HepG2 (cell line): ENCODE results near the gene SMIM43. TPM values are rescaled to one million over a fixed set of nuclear protein-coding genes. Genes with fewer than 3 reads are reported as not detected.

Experiments used
- HNRNPH1 ChIP-seq: fragments of 200-400 bp; formaldehyde crosslinking; optimal IDR thresholded peaks from 2 replicates; pipeline ENCODE3; 2017; ENCODE audit warnings: mild to moderate bottlenecking, low read depth, low read length
- POGZ ChIP-seq: sonication (generic); formaldehyde crosslinking; IDR thresholded peaks from 2 replicates; pipeline ENCODE4 v1.4.0; 2020; ENCODE audit warnings: mild to moderate bottlenecking, missing genetic modification reagents
- TBX3 ChIP-seq: fragments of 450-650 bp; IDR thresholded peaks from 2 replicates; pipeline ENCODE4 v1.6.1; 2017; ENCODE audit warnings: antibody characterized with exemption, mild to moderate bottlenecking, inconsistent platforms, borderline replicate concordance
- ZNF317 ChIP-seq: sonication (generic); formaldehyde crosslinking; IDR thresholded peaks from 2 replicates; pipeline ENCODE4 v1.5.0; 2020; ENCODE audit warnings: mild to moderate bottlenecking, missing genetic modification reagents
- ZNF552 ChIP-seq: sonication (generic); formaldehyde crosslinking; IDR thresholded peaks from 2 replicates; pipeline ENCODE4 v1.9.0; 2022; ENCODE audit warnings: missing genetic modification reagents, mild to moderate bottlenecking, borderline replicate concordance
- ZNF709 ChIP-seq: sonication (generic); formaldehyde crosslinking; IDR thresholded peaks from 2 replicates; pipeline ENCODE4 v1.5.0; 2020; ENCODE audit warnings: mild to moderate bottlenecking, missing genetic modification reagents
- polyA plus RNA-seq, 8 experiments: library from polyadenylated mRNA; depleted of rRNA in 3 of 8; stranded (reverse) in 7 of 8; unstranded in 1 of 8; fragments of >200 nt; fragmentation: Illumina TruSeq in 4 of 8; extraction: Trizol in 4 of 8; gene quantifications; 2 replicates each; pipeline versions ENCODE4 v1.2.1 to v1.2.3, GENCODE V29; 2011 to 2016; ENCODE audit warnings: low read depth in 4 of 8, missing spikeins in 1 of 8, mixed read lengths in 1 of 8; ENCODE audit not compliant: insufficient read depth in 1 of 8
- total RNA-seq, 5 experiments: library from RNA; depleted of rRNA; stranded (reverse); fragments of >200 nt; fragmentation: Illumina TruSeq; extraction: Trizol; gene quantifications; 2 replicates each; pipeline ENCODE4 v1.2.3, GENCODE V29; 2016; ENCODE audit warnings: low read depth in 1 of 5
- TF ChIP-seq, protein P1 (sequence below), 2 experiments: IDR thresholded peaks; 2 replicates each; pipeline ENCODE4 v1.6.1; 2011 to 2012; ENCODE audit warnings: low read length in 2 of 2, borderline replicate concordance in 1 of 2, low read depth in 1 of 2, mild to moderate bottlenecking in 1 of 2, moderate library complexity in 1 of 2
- TF ChIP-seq, protein P2 (sequence below): sonication (generic); formaldehyde crosslinking; IDR thresholded peaks from 2 replicates; pipeline ENCODE4 v1.8.1; 2023; ENCODE audit warnings: mild to moderate bottlenecking, missing genetic modification reagents
- TF ChIP-seq, protein P3 (sequence below): fragments of 450-650 bp; IDR thresholded peaks from 2 replicates; pipeline ENCODE4 v1.6.1; 2017; ENCODE audit warnings: mild to moderate bottlenecking
- TF ChIP-seq, protein P4 (sequence below): sonication (generic); formaldehyde crosslinking; IDR thresholded peaks from 2 replicates; pipeline ENCODE4 v1.4.0; 2020; ENCODE audit warnings: mild to moderate bottlenecking, missing genetic modification reagents, borderline replicate concordance
- TF ChIP-seq, protein P5 (sequence below): sonication (generic); formaldehyde crosslinking; IDR thresholded peaks from 2 replicates; pipeline ENCODE4 v1.5.1; 2020; ENCODE audit warnings: missing genetic modification reagents, mild to moderate bottlenecking, borderline replicate concordance

The SMIM43 gene
- total and polyA plus RNA-seq, 2 of the 13 experiments (the other 11 are each of a cell fraction or from before 2014, with no cell fraction given): not detected

DNA sequence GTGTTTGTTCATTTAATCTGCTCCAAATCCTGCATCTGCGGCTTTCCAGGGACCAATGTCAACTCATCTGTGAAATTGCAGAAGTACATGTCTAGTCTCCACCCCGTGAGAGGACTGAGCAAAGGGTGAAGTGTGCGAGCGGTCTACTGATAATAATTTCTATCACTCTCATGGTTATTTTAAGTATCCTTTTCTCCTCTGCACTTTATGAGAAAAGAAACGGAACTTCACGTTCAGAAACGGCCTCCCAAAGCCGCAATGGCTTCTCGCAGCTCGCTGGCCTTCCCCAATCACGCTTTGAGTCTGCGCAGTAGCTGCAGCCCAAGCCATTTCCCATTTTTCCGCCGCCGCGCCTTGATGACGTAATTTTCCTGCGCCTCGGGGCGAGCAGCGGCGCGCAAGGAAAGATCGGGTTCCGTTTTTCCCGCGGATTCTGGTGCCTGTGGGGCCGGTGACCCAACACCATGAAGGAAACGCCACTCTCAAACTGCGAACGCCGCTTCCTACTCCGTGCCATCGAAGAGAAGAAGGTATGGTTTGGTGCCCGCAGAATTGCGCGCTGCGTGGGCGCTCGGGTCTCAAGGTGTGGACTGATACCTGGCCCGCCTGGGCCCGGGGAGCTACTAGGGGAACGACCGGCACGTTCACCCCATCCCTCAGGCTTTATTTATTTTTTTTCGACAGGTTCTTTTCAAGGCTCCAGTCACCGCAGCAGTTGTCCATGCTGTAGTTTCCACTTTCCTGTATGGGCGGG, 36.2 kb upstream of the SMIM43 start, which contains the start of gene EXOSC9 (continued):
- TF ChIP-seq, protein P1, sequence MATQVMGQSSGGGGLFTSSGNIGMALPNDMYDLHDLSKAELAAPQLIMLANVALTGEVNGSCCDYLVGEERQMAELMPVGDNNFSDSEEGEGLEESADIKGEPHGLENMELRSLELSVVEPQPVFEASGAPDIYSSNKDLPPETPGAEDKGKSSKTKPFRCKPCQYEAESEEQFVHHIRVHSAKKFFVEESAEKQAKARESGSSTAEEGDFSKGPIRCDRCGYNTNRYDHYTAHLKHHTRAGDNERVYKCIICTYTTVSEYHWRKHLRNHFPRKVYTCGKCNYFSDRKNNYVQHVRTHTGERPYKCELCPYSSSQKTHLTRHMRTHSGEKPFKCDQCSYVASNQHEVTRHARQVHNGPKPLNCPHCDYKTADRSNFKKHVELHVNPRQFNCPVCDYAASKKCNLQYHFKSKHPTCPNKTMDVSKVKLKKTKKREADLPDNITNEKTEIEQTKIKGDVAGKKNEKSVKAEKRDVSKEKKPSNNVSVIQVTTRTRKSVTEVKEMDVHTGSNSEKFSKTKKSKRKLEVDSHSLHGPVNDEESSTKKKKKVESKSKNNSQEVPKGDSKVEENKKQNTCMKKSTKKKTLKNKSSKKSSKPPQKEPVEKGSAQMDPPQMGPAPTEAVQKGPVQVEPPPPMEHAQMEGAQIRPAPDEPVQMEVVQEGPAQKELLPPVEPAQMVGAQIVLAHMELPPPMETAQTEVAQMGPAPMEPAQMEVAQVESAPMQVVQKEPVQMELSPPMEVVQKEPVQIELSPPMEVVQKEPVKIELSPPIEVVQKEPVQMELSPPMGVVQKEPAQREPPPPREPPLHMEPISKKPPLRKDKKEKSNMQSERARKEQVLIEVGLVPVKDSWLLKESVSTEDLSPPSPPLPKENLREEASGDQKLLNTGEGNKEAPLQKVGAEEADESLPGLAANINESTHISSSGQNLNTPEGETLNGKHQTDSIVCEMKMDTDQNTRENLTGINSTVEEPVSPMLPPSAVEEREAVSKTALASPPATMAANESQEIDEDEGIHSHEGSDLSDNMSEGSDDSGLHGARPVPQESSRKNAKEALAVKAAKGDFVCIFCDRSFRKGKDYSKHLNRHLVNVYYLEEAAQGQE (IDR thresholded peaks at IDR 0.05; ENCODE audit: borderline replicate concordance in 1 of 2, low read depth in 1 of 2, low read length in 2 of 2): peak in 1 of 2 experiments; percentile 28; a peak in 1 of 4 replicates
- TF ChIP-seq, protein P2, sequence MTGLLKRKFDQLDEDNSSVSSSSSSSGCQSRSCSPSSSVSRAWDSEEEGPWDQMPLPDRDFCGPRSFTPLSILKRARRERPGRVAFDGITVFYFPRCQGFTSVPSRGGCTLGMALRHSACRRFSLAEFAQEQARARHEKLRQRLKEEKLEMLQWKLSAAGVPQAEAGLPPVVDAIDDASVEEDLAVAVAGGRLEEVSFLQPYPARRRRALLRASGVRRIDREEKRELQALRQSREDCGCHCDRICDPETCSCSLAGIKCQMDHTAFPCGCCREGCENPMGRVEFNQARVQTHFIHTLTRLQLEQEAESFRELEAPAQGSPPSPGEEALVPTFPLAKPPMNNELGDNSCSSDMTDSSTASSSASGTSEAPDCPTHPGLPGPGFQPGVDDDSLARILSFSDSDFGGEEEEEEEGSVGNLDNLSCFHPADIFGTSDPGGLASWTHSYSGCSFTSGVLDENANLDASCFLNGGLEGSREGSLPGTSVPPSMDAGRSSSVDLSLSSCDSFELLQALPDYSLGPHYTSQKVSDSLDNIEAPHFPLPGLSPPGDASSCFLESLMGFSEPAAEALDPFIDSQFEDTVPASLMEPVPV: no peak; the same call in 1 of the 2 replicates
- no peak for TF ChIP-seq HNRNPH1
- TF ChIP-seq, protein P3, sequence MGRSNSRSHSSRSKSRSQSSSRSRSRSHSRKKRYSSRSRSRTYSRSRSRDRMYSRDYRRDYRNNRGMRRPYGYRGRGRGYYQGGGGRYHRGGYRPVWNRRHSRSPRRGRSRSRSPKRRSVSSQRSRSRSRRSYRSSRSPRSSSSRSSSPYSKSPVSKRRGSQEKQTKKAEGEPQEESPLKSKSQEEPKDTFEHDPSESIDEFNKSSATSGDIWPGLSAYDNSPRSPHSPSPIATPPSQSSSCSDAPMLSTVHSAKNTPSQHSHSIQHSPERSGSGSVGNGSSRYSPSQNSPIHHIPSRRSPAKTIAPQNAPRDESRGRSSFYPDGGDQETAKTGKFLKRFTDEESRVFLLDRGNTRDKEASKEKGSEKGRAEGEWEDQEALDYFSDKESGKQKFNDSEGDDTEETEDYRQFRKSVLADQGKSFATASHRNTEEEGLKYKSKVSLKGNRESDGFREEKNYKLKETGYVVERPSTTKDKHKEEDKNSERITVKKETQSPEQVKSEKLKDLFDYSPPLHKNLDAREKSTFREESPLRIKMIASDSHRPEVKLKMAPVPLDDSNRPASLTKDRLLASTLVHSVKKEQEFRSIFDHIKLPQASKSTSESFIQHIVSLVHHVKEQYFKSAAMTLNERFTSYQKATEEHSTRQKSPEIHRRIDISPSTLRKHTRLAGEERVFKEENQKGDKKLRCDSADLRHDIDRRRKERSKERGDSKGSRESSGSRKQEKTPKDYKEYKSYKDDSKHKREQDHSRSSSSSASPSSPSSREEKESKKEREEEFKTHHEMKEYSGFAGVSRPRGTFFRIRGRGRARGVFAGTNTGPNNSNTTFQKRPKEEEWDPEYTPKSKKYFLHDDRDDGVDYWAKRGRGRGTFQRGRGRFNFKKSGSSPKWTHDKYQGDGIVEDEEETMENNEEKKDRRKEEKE: no peak
- TF ChIP-seq POGZ (CRISPR knock-in tag): peak; percentile 95
- 0 out of 2 replicates have a peak, but pooled peaks have one; percentile 43 for TF ChIP-seq ZNF552 (CRISPR knock-in tag)
- no peak; the same call in 1 of the 2 replicates for TF ChIP-seq ZNF317 (CRISPR knock-in tag)
- 0 out of 2 replicates have a peak, but pooled peaks have one; percentile 61 for TF ChIP-seq ZNF709 (CRISPR knock-in tag)
- TF ChIP-seq, protein P4, sequence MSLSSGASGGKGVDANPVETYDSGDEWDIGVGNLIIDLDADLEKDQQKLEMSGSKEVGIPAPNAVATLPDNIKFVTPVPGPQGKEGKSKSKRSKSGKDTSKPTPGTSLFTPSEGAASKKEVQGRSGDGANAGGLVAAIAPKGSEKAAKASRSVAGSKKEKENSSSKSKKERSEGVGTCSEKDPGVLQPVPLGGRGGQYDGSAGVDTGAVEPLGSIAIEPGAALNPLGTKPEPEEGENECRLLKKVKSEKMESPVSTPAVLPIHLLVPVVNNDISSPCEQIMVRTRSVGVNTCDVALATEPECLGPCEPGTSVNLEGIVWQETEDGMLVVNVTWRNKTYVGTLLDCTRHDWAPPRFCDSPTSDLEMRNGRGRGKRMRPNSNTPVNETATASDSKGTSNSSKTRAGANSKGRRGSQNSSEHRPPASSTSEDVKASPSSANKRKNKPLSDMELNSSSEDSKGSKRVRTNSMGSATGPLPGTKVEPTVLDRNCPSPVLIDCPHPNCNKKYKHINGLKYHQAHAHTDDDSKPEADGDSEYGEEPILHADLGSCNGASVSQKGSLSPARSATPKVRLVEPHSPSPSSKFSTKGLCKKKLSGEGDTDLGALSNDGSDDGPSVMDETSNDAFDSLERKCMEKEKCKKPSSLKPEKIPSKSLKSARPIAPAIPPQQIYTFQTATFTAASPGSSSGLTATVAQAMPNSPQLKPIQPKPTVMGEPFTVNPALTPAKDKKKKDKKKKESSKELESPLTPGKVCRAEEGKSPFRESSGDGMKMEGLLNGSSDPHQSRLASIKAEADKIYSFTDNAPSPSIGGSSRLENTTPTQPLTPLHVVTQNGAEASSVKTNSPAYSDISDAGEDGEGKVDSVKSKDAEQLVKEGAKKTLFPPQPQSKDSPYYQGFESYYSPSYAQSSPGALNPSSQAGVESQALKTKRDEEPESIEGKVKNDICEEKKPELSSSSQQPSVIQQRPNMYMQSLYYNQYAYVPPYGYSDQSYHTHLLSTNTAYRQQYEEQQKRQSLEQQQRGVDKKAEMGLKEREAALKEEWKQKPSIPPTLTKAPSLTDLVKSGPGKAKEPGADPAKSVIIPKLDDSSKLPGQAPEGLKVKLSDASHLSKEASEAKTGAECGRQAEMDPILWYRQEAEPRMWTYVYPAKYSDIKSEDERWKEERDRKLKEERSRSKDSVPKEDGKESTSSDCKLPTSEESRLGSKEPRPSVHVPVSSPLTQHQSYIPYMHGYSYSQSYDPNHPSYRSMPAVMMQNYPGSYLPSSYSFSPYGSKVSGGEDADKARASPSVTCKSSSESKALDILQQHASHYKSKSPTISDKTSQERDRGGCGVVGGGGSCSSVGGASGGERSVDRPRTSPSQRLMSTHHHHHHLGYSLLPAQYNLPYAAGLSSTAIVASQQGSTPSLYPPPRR: peak; percentile 29; the same call in 1 of the 2 replicates
- TF ChIP-seq, protein P5, sequence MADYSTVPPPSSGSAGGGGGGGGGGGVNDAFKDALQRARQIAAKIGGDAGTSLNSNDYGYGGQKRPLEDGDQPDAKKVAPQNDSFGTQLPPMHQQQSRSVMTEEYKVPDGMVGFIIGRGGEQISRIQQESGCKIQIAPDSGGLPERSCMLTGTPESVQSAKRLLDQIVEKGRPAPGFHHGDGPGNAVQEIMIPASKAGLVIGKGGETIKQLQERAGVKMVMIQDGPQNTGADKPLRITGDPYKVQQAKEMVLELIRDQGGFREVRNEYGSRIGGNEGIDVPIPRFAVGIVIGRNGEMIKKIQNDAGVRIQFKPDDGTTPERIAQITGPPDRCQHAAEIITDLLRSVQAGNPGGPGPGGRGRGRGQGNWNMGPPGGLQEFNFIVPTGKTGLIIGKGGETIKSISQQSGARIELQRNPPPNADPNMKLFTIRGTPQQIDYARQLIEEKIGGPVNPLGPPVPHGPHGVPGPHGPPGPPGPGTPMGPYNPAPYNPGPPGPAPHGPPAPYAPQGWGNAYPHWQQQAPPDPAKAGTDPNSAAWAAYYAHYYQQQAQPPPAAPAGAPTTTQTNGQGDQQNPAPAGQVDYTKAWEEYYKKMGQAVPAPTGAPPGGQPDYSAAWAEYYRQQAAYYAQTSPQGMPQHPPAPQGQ (CRISPR knock-in tag): no peak
- TF ChIP-seq TBX3: peak; percentile 43; the same call in 1 of the 2 replicates
